SU-DHL-6 (cell line): ENCODE results near the gene ABCD2.

ENCODE experiments used
- H2AFZ ChIP-seq: fragments of 200-600 bp; sonication (generic); 2 replicates; pipeline ENCODE4 v1.6.1; 2014; ENCODE audit warnings: low read depth, mild to moderate bottlenecking, moderate library complexity, mixed read lengths, antibody characterized with exemption, low read length; ENCODE audit not compliant: severe bottlenecking
- H3F3A ChIP-seq: fragments of 200-600 bp; shearing (Covaris generic); 2 replicates; pipeline ENCODE4 v1.6.0; 2016; ENCODE audit warnings: antibody characterized with exemption, mild to moderate bottlenecking; ENCODE audit not compliant: insufficient read depth
- H3K27ac ChIP-seq: fragments of 200-600 bp; sonication (generic); 2 replicates; pipeline ENCODE4 v1.5.1; 2016; ENCODE audit warnings: low read depth, mild to moderate bottlenecking, low read length, moderate library complexity, mixed read lengths
- H3K27me3 ChIP-seq: fragments of 200-600 bp; sonication (generic), shearing (Covaris generic); 2 replicates; pipeline ENCODE4 v1.6.0; 2014; ENCODE audit warnings: mild to moderate bottlenecking, low read length
- H3K36me3 ChIP-seq: fragments of 200-600 bp; sonication (generic); 2 replicates; pipeline ENCODE4 v1.6.1; 2014; ENCODE audit warnings: mild to moderate bottlenecking, low read length, mixed read lengths
- H3K4me2 ChIP-seq: fragments of 300-600, 200-600 bp; shearing (Covaris generic), sonication (generic); 2 replicates; pipeline ENCODE4 v1.6.0; 2014; ENCODE audit warnings: low read length, low read depth, mild to moderate bottlenecking; ENCODE audit not compliant: poor library complexity, severe bottlenecking
- H3K4me3 ChIP-seq: fragments of 200-600 bp; sonication (generic); 2 replicates; pipeline ENCODE4 v1.5.1; 2014; ENCODE audit warnings: antibody characterized with exemption, low read length, mild to moderate bottlenecking, mixed read lengths; ENCODE audit not compliant: insufficient read depth, poor library complexity, severe bottlenecking
- H3K79me2 ChIP-seq: fragments of 200-600 bp; sonication (generic); 2 replicates; pipeline ENCODE4 v1.6.1; 2014; ENCODE audit warnings: mild to moderate bottlenecking, low read length, moderate library complexity; ENCODE audit not compliant: insufficient read depth
- H3K9ac ChIP-seq: fragments of 200-600 bp; sonication (generic); 2 replicates; pipeline ENCODE4 v1.7.0; 2014; ENCODE audit warnings: mild to moderate bottlenecking, low read length
- H3K9me2 ChIP-seq: fragments of 200-600 bp; sonication (generic); replicated peaks from 2 replicates; pipeline ENCODE4 v1.6.1; 2014; ENCODE audit warnings: low read length; ENCODE audit not compliant: insufficient read depth
- H3K9me3 ChIP-seq: fragments of 200-600 bp; sonication (generic); 2 replicates; pipeline ENCODE4 v1.6.1; 2014; ENCODE audit warnings: low read length, mixed read lengths; ENCODE audit not compliant: insufficient read depth
- H4K20me1 ChIP-seq: fragments of 200-600 bp; sonication (generic); 2 replicates; pipeline ENCODE4 v1.6.1; 2014; ENCODE audit warnings: low read depth, mild to moderate bottlenecking, antibody characterized with exemption, low read length, moderate library complexity, mixed read lengths
- CTCF ChIP-seq: fragments of 200-600 bp; sonication (generic); IDR thresholded peaks from one replicate; pipeline ENCODE4 v1.5.1; 2017; ENCODE audit warnings: antibody characterized with exemption, mild to moderate bottlenecking, low read length, moderate library complexity; ENCODE audit not compliant: insufficient read depth, poor library complexity, severe bottlenecking
- EZH2phosphoT487 ChIP-seq: fragments of 200-600 bp; sonication (generic), shearing (Covaris generic); conservative IDR thresholded peaks from 2 replicates; pipeline ENCODE4 v1.6.1; 2018; ENCODE audit warnings: mild to moderate bottlenecking, antibody characterized with exemption, low read length, moderate library complexity, mixed read lengths

ABCD2 gene

DNA sequence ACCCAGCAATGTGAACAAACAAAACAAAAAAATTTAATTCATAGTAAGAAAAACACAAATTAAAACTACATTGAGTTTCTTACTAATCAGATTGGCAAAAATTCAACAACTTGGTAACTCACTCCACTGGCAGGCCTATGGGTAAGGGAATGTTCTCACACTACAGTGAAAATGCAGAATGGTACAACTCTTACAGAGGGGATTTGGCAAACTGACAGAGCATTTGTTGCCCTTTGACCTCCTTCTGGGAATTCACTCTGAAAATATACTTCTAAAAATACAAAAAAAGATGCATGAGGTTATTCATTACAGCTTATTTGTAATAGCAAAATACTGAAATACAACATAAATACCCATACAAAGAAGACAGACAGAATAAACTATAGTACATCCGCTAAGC is 32.8 kb downstream of the ABCD2 start:
- no peaks in the 10 kb centered on the region for H3K9me3 ChIP-seq
- no peaks in the 10 kb centered on the region for H3K9me2 ChIP-seq
- no peak overlapping the region for H3K4me3 ChIP-seq
- H3F3A ChIP-seq, result no peaks in the 10 kb centered on the region
- H3K27ac ChIP-seq, result no peak overlapping the region
- no peaks in the 10 kb centered on the region for H3K27me3 ChIP-seq
- TF ChIP-seq EZH2phosphoT487 (no peak), CTCF (no peak)
- no peaks in the 10 kb centered on the region for H3K79me2 ChIP-seq
- no peaks in the 10 kb centered on the region for H3K36me3 ChIP-seq
- H3K9ac ChIP-seq, result no peak overlapping the region
- H2AFZ ChIP-seq, result no peak overlapping the region
- no peak overlapping the region for H3K4me2 ChIP-seq
- H4K20me1 ChIP-seq, result no peaks in the 10 kb centered on the region

GRCh38 chr12:39581592-39581991 is 38.0 kb downstream of the ABCD2 start:
- Histone ChIP-seq H3F3A (no peaks in the 10 kb centered on the region), H3K27ac (no peak overlapping the region), H3K9ac (no peak overlapping the region), H3K79me2 (no peaks in the 10 kb centered on the region), H3K4me3 (no peak overlapping the region), H4K20me1 (no peaks in the 10 kb centered on the region), H3K27me3 (no peaks in the 10 kb centered on the region), H3K36me3 (no peaks in the 10 kb centered on the region), H2AFZ (no peak overlapping the region), H3K4me2 (no peak overlapping the region), H3K9me2 (no peaks in the 10 kb centered on the region), H3K9me3 (no peaks in the 10 kb centered on the region)
- no peak for TF ChIP-seq CTCF

- H2AFZ ChIP-seq, result no peak overlapping the region
- no peak overlapping the region for H3K4me2 ChIP-seq
- H4K20me1 ChIP-seq, result no peaks in the 10 kb centered on the region
Observed at GRCh38 chr12:39575498-39575875, 44.1 kb downstream of the ABCD2 start.

More at GRCh38 chr12:39575498-39575875, 44.1 kb downstream of the ABCD2 start:
- H3K27me3 ChIP-seq, result no peaks in the 10 kb centered on the region
- H3F3A ChIP-seq, result no peaks in the 10 kb centered on the region
- H3K4me3 ChIP-seq, result no peak overlapping the region
- no peaks in the 10 kb centered on the region for H3K9me2 ChIP-seq
- H3K27ac ChIP-seq, result no peak overlapping the region
- no peak overlapping the region for H3K9ac ChIP-seq
- no peak for TF ChIP-seq EZH2phosphoT487
- TF ChIP-seq CTCF, result no peak
- H3K9me3 ChIP-seq, result no peaks in the 10 kb centered on the region
- no peaks in the 10 kb centered on the region for H3K36me3 ChIP-seq
- H3K79me2 ChIP-seq, result no peaks in the 10 kb centered on the region
